ENCODE results near the gene FAU.

The FAU gene

DNA sequence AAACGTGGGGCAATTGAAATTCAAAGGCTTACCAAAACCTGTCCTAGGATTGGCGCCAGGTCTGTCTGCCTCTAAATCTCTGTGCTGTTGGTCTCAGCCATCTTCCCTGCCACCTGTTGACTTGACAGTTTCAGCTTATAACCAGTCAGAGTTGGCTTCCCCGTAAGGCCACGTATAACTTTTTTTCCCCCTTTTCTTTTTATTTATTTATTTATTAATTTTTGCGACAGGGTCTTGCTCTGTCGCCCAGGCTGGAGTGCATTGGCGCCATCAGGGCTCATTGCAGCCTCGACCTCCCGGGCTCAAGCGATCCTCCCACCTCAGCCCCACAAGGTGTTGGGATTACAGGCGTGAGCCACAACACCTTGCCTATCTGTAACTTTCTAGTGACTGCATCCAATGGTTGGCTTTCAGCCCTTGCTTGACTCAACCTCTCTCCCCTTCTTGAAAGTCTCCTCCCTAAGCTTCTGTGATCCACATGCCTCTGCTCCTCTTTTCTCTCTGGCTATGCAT lies 13.8 kb upstream of the FAU start:
- no peak for DNase-seq (ENCODE audit: low spot score)

DNA sequence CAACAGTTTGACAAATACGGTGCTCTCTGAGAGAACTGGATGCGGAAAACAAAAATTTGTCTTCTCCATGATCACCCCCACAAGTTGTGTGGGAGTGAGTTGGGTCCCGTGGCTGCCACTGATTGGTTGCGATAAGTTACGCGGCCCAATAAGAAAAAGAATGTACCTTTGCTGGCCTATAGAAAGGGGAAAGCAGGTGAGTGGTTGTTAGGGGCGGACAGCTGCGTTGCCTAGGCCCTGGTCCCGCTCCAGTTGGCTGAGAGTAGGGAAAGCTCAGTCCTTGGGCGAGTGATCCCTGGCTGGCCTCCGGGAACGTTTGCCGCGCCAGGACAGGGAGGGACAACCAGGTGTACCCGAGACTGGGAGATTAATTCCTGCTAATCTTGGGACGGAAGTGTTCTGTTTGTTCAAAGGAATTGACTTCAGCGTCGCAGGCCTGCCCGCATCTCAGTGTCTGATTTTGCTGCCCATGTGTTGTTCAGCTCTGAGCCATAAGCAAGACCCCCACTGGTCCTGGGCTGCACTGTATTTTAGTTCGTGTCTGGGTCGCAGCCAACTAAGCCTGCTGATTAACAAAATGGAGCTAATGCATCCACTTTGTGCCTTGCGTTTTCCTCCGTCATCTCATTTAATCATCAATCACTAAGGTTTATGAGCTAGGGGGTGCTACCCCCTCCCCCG lies 13.2 kb upstream of the FAU start:
- peak; percentile 99 for DNase-seq (ENCODE audit: low spot score)

DNA sequence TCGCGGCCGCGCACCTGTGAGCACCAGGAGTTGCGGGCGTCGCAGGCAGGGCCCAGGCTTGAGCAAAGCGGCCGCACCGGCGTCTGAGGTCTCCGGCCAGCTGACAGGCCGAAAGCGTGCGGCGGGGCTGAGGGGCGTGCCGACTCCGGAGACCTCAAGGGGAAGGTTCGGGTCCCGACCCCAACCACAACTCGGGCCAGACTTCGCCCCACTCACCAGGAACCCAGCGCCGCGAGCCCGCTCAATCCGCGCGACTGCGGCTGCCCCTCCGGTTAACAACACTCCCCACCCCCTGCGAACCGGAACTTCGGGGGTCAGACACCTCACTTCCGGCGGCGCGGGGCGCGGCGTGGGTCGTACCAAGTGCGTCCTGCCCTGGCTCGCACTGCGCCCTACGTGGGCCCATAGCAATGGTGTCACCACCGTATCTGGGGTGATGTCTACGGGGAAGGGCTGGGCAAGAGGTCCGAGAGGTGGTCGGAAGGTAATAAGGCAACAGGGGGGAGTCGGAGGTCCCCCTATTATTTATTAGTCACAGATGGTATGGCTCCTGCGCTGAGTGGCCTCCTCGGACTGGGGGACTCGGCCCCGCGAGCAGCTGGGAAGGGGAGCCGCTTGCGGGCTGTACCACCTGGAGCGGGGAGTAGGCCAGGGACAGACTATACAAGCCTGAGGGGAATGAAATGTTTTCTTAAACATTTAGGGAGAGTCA lies 12.5 kb upstream of the FAU start, which contains the start of gene SYVN1:
Gene SYVN1 (minus strand): TSS at position 280 of the 712 bp plus-strand sequence. CDS start 918 bp downstream, outside the sequence.
- peak; percentile 97 for DNase-seq (ENCODE audit: low spot score)

- no peak for DNase-seq (ENCODE audit: low spot score)
Observed at GRCh38 chr11:65133724-65134123, 11.8 kb upstream of the FAU start.

DNA sequence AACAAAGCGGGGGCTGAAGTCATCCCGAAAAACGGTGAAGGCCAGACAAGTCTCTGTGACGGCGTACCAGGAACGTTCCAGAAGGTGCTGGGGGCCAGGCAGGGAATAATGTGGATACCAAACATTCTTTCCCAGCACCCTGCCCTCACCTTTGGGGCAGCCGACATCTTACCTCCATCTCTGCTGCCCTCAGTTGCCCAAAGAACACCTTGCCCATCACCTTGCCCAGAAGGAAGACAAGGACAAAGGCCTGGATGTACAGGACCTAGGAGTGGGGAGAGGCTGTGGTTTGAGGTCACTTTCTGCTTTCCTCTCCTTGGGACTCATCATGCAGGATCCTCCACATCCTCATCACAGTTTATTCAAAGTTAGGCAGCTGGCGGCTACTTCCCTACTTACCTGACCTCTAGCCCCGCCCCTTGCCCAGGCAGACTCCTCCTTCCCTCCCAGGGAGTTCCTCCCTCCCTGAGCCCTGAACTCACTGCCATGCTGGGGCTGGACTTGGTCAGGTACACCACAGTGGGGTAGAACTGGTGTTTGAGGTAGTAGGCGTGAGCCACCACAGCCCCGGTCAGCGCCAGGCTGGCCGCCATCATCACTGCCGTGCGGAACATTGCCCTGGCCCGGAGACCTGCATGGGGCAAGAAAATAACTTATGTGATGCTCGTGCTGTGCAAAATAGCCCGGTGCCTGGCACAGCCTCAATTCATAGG lies 11.2 kb upstream of the FAU start:
- DNase-seq (ENCODE audit: low spot score) = no peak

- no peak for DNase-seq (ENCODE audit: low spot score)
Observed at GRCh38 chr11:65132238-65132987, 10.5 kb upstream of the FAU start.

GRCh38 chr11:65131895-65132237 lies 9.9 kb upstream of the FAU start:
- DNase-seq (ENCODE audit: low spot score) = no peak

- no peak for DNase-seq (ENCODE audit: low spot score)
Observed at GRCh38 chr11:65131417-65131776, 9.5 kb upstream of the FAU start.

DNA sequence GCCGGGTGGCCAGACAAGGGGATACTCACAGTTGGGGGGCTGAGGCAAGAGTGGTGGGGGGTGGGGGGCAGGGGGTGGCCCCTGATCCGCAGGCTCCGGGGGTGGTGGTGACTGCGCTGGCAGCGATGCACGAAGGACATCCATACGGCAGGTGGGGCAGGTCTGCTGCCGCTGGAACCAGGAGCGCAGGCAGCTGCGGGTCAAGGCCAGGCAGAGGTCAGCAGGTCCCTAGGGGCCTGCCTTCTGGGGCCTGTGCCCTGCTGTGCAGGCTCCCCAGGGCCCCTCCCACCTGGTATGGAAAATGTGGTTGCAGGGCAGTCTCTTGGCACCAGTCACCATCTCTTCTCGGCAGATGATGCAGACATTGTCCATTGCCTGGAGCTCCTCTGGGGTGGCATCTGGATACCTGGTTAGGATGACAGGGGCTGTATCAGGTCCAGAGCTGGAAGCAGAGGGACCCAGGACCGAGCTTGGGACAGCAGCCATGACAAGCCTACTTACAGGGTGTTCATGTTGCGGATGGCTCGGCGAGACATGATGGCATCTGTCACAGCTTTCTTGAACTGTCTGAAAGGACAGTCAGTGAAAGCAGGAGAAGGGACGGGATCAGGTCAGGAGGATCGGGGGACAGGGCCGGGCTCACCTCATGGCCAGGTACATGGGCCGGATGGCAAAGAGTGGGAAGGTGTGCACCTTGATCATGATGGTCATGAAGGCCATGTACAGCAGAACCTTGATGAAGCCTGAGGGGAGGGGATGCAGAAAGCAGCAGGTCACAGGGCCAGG lies 8.9 kb upstream of the FAU start:
- DNase-seq (ENCODE audit: low spot score) = no peak

DNA sequence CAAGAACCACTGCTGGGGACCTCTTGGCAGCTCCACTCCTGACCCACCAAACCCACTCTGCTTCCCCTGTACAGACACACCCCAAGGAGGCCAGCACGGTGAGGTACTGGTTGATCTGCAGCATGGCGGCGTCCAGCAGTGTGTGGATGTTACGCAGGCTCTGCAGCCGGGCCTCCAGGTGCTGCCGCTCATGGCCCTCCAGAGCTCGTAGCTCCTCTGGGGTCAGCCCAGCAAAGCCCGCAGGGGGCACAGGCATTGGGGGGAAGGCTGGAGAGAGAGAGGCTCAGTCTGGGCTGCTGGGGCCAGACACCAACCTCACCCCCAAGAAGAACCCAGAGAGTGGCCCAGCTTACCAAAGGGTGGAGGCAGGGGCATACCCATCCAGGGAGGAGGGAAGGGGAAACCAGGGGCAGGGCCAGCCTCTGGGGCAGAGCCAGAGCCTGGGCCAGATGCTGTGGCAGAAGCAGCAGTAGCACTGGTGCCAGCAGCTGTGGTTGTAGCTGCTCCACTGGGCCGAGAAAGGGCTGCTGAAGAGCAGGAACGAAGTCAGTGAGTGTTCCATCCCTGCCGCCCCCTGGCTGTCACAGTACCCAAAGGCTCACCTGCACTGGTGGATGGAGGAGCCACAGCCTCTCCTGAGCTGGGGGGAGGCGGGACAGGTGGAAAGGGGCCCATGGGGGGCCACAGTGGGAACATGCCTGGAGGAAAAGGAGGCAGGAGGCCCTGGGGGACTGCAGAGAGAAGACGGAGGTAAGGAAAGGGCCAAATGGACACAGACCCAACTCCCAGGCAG lies 7.9 kb upstream of the FAU start:
- DNase-seq (ENCODE audit: low spot score) = no peak

GRCh38 chr11:65128182-65129145 lies 6.5 kb upstream of the FAU start:
- no peak for DNase-seq (ENCODE audit: low spot score)

- no peak for DNase-seq (ENCODE audit: low spot score)
Observed at GRCh38 chr11:65127473-65128181, 5.7 kb upstream of the FAU start.

DNA sequence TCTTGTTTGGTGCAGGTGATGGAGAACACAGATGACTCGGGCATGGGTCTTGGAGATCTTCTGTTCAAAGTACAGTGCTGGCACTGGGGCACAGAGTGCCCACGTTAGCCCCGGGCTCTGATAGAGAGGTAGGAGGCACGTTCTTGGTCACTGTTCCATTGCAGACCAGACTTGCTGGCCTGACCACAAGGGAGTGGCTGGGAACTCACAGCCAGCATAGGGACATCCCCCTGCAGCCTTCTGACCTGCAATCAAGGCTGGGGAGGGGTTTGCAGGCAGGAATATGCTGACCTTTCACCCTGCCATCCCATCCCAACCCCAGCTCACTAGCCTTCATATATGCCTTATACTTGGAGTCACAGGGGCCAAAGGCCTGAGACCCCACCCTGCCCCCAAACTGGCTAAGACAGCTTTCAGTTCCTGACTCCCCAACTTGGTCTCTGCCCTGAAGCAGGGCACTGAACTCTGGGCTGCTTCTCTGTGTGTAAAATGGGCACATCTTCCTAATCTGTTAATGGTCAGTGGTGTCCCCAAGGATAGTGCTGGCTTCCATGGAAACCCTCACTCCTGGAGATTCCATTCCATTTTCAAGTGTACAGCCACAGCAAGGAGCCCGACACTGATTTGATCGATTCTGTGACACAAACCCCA lies 4.8 kb upstream of the FAU start:
- DNase-seq (ENCODE audit: low spot score) = no peak

DNA sequence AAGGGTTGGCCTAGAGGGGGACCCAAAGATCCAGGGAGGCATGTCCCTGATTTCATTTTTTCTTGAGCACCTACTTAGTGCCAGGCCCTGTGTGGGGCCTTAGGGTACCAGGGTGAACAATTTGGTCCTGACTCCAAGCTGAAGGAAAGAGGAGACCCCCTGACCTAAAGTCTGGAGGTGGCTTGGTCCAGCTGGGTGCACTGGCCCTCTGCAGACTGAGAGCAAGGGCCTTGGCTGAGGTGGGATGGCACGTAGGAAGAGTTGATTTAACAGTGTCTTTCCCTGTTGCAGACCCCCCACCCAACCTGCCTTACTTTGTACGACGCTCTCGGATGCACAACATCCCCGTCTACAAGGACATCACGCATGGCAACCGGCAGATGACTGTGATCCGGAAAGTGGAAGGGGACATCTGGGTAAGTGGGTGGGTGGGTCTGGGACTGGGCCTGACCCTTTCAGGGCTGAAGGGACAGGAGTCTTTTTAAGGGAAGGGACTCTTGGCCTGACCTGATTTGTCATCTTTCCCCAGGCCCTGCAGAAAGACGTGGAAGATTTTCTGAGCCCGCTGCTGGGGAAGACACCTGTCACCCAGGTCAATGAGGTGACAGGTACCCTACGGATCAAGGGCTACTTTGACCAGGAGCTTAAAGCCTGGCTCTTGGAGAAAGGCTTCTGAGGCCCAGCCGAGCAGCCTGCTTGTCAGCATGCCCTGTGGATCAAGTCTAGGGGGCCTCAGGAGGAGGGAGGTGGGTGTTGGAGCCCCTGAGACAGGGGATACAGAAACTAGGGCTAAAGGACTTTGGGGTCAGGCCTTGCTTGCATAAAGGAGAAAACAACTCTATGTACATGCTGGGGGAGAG lies 3.5 kb upstream of the FAU start:
- no peak for DNase-seq (ENCODE audit: low spot score)

DNA sequence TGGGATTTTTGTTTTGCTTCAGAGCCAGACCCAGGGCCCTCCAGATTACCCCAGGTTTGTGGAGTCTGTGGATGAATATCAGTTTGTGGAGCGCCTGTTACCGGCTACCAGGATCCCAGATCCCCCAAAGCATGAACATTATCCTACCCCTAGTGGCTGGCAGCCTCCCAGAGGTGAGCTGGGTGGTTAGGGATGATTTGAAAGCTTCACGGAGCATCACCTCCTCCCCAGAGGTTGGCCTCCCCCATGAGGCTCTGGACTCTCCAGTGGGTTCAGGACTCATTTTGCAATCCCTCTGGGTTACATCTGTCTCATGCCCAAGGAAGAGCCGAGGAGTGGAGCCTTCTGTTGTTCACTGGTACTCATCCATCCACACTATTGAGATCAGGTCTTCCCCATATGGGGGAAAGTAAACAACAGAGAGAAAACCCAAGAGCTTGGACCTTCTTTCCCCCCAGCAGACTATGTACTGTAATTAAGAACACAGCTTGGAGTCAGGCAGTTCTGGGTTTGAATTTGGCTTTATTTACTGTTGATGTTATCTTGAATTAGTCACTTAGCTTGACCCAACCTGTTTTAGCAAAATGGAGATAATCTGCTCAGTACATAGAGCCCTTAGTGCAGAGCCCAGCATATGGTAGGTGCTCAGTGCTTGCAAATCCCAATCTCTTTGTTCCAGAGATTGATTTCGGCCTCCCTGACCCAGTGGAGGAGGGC lies 2.7 kb upstream of the FAU start:
- DNase-seq (ENCODE audit: low spot score) = no peak

DNA sequence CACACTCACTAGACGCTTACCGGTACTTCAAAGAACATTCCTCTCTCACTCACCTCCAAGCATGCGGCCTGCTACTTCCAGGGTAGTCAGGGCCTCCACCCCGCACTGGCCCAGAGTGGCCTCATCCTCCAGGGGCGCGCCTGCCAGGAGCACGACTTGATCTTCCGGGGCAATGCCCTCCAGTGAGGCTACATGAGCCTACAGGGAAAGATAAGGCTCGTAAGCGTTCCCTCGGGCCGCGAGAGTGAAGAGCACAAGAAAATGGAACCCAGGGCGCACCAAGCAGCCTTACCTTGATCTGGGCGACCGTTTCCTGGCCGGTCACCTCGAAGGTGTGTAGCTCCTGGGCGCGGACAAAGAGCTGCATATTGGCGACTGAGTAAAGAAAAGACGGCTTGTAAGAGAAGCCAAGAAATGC lies 478 bp downstream of the FAU start:
- DNase-seq (ENCODE audit: low spot score) = no peak

DNA sequence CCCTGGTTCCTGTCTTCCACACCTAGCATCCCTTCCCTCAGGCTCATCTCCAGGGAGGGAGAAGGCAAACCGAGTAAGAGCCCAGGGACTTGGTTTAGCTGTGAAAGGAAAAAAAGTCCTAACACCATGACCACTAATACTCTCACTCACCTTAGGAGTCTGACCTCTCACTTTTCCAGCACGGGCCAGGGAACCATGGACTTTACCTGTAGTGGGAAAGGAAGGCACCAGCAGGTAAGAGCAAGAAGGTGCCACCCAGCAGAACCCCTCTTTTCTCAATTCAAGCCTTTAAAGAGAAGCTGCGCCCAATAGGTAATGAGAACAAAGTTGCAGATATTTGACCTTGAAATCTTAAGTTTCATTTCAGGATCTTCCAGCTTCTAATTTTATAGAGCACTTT lies 1.1 kb downstream of the FAU start:
- DNase-seq (ENCODE audit: low spot score) = no peak

All from hepatic stellate cell (primary cell).